H9 (cell line): Measurements from ENCODE around the gene FCF1. TPM values are rescaled to one million over a fixed set of nuclear protein-coding genes. Genes with fewer than 3 reads are reported as not detected.

Experiments used
- DNase-seq: peaks from one replicate; pipeline ENCODE4 v3.0.0-alpha.2; 2017
- H2AFZ ChIP-seq: one replicate; pipeline ENCODE4 v1.6.1; 2013; ENCODE audit warnings: mild to moderate bottlenecking, low read length, control low read depth, moderate library complexity
- H2AK5ac ChIP-seq: 2 replicates; pipeline ENCODE4 v1.6.1; 2013; ENCODE audit warnings: low read length, control low read depth, mixed read lengths; ENCODE audit not compliant: insufficient read length
- H2BK120ac ChIP-seq: one replicate; pipeline ENCODE4 v1.6.1; 2013; ENCODE audit warnings: low read depth, mild to moderate bottlenecking, low read length, control low read depth, inconsistent platforms; ENCODE audit not compliant: poor library complexity, severe bottlenecking
- H2BK12ac ChIP-seq: 2 replicates; pipeline ENCODE4 v1.6.1; 2013; ENCODE audit warnings: low read length, control low read depth, mixed read lengths, low read depth; ENCODE audit not compliant: insufficient read length
- H2BK15ac ChIP-seq: 2 replicates; pipeline ENCODE4 v1.6.1; 2013; ENCODE audit warnings: low read depth, low read length, control low read depth
- H2BK20ac ChIP-seq: one replicate; pipeline ENCODE4 v1.6.1; 2013; ENCODE audit warnings: low read depth, mild to moderate bottlenecking, low read length, control low read depth, inconsistent platforms; ENCODE audit not compliant: poor library complexity, severe bottlenecking
- H2BK5ac ChIP-seq: 2 replicates; pipeline ENCODE4 v1.6.1; 2013; ENCODE audit warnings: low read length, control low read depth, mixed read lengths; ENCODE audit not compliant: insufficient read length
- H3K14ac ChIP-seq: 2 replicates; pipeline ENCODE4 v1.6.1; 2013; ENCODE audit warnings: low read length, control low read depth; ENCODE audit not compliant: insufficient read depth
- H3K18ac ChIP-seq: 2 replicates; pipeline ENCODE4 v1.6.1; 2013; ENCODE audit warnings: low read depth, mild to moderate bottlenecking, mixed read lengths, low read length, control low read depth; ENCODE audit not compliant: insufficient read length
- H3K23ac ChIP-seq: 2 replicates; pipeline ENCODE4 v1.6.1; 2013; ENCODE audit warnings: low read length, control low read depth, mixed read lengths, low read depth; ENCODE audit not compliant: insufficient read length
- H3K23me2 ChIP-seq: 2 replicates; pipeline ENCODE4 v1.6.1; 2013; ENCODE audit warnings: low read depth, mild to moderate bottlenecking, mixed read lengths, low read length, control low read depth; ENCODE audit not compliant: insufficient read length, poor library complexity, severe bottlenecking
- H3K27ac ChIP-seq: 2 replicates; pipeline ENCODE4 v1.5.1; 2013; ENCODE audit warnings: low read length, control low read depth, mixed read lengths, low read depth; ENCODE audit not compliant: insufficient read length
- H3K27me3 ChIP-seq: 2 replicates; pipeline ENCODE4 v1.6.1; 2013; ENCODE audit warnings: low read length, control low read depth, inconsistent platforms; ENCODE audit not compliant: insufficient read depth
- H3K4ac ChIP-seq: 2 replicates; pipeline ENCODE4 v1.6.1; 2013; ENCODE audit warnings: low read depth, mild to moderate bottlenecking, control low read depth, inconsistent platforms, low read length, moderate library complexity
- H3K4me1 ChIP-seq: 2 replicates; pipeline ENCODE4 v1.6.1; 2013; ENCODE audit warnings: low read length, control low read depth, inconsistent platforms; ENCODE audit not compliant: insufficient read depth
- H3K4me2 ChIP-seq: 2 replicates; pipeline ENCODE4 v1.6.1; 2013; ENCODE audit warnings: low read length, control low read depth, mixed read lengths; ENCODE audit not compliant: insufficient read length, insufficient read depth
- H3K56ac ChIP-seq: 2 replicates; pipeline ENCODE4 v1.6.1; 2013; ENCODE audit warnings: low read depth, mild to moderate bottlenecking, mixed read lengths, low read length, control low read depth; ENCODE audit not compliant: insufficient read length
- H3K79me1 ChIP-seq: 2 replicates; pipeline ENCODE4 v1.6.1; 2013; ENCODE audit warnings: low read depth, mild to moderate bottlenecking, moderate library complexity, low read length, control low read depth, inconsistent platforms; ENCODE audit not compliant: insufficient read depth, poor library complexity, severe bottlenecking
- H3K79me2 ChIP-seq: 2 replicates; pipeline ENCODE4 v1.6.1; 2013; ENCODE audit warnings: low read length, control low read depth, inconsistent platforms; ENCODE audit not compliant: insufficient read depth
- H3K9ac ChIP-seq: 2 replicates; pipeline ENCODE4 v1.6.1; 2013; ENCODE audit warnings: low read length, control low read depth, mixed read lengths; ENCODE audit not compliant: insufficient read length; ENCODE audit errors: extremely low read depth
- H3K9me3 ChIP-seq: one replicate; pipeline ENCODE4 v1.6.1; 2013; ENCODE audit warnings: low read depth, low read length, inconsistent platforms; ENCODE audit not compliant: control insufficient read depth
- H3T11ph ChIP-seq: one replicate; pipeline ENCODE4 v1.6.1; 2013; ENCODE audit warnings: mild to moderate bottlenecking, low read length, control low read depth, inconsistent platforms
- H4K20me1 ChIP-seq: one replicate; pipeline ENCODE4 v1.6.1; 2013; ENCODE audit not compliant: control insufficient read depth, insufficient read length, insufficient read depth
- H4K5ac ChIP-seq: 2 replicates; pipeline ENCODE4 v1.6.1; 2013; ENCODE audit warnings: low read depth, mild to moderate bottlenecking, mixed read lengths, low read length, control low read depth; ENCODE audit not compliant: insufficient read length
- H4K8ac ChIP-seq: replicated peaks from 2 replicates; pipeline ENCODE4 v1.6.1; 2013; ENCODE audit warnings: low read length, control low read depth, mixed read lengths, low read depth; ENCODE audit not compliant: insufficient read length
- H4K91ac ChIP-seq: 2 replicates; pipeline ENCODE4 v1.6.1; 2013; ENCODE audit warnings: low read depth, mild to moderate bottlenecking, moderate library complexity, mixed read lengths, low read length, control low read depth; ENCODE audit not compliant: insufficient read length
- H3K27ac Mint-ChIP-seq, 3 experiments: 2 replicates in 2 of 3; 3 replicates in 1 of 3; pipeline ENCODE4 v1.8.0; 2020 to 2021; ENCODE audit warnings: mixed read lengths in 3 of 3, mild to moderate bottlenecking in 1 of 3, moderate library complexity in 1 of 3
- H3K27me3 Mint-ChIP-seq: 2 replicates; pipeline ENCODE4 v1.8.0; 2021; ENCODE audit warnings: low read depth, mild to moderate bottlenecking, moderate library complexity, mixed read lengths
- H3K36me3 Mint-ChIP-seq, 3 experiments: 2 replicates in 2 of 3; 3 replicates in 1 of 3; pipeline ENCODE4 v1.8.0; 2020 to 2021; ENCODE audit warnings: low read depth in 3 of 3, mixed read lengths in 3 of 3; ENCODE audit not compliant: insufficient read depth in 1 of 3
- H3K4me1 Mint-ChIP-seq, 2 experiments: 2 replicates each; pipeline ENCODE4 v1.8.0; 2020; ENCODE audit warnings: mixed read lengths in 2 of 2
- H3K4me3 Mint-ChIP-seq, 2 experiments: 2 replicates in 1 of 2; 3 replicates in 1 of 2; pipeline ENCODE4 v1.8.0; 2020 to 2021; ENCODE audit warnings: mild to moderate bottlenecking in 2 of 2, mixed read lengths in 2 of 2, moderate library complexity in 1 of 2
- H3K9me3 Mint-ChIP-seq, 2 experiments: 2 replicates in 1 of 2; 3 replicates in 1 of 2; pipeline ENCODE4 v1.8.0; 2020; ENCODE audit warnings: mild to moderate bottlenecking in 2 of 2, mixed read lengths in 2 of 2, moderate library complexity in 1 of 2
- CTCF ChIP-seq: fragments of 200-600 bp; sonication (generic); conservative IDR thresholded peaks from 3 replicates; pipeline ENCODE4 v1.8.0; 2021; ENCODE audit warnings: antibody characterized with exemption, mild to moderate bottlenecking
- WGBS: extraction: QIAGEN DNeasy Blood & Tissue Kit; methylation state at CpG from one replicate; pipeline ENCODE4 v1.1.7; 2013; ENCODE audit warnings: missing lambda C conversion rate, low lambda C conversion rate, mixed read lengths; ENCODE audit not compliant: insufficient read length; ENCODE audit errors: extremely low coverage; 5-methylcytosine and 5-hydroxymethylcytosine counted together
- total RNA-seq: library from RNA; stranded (reverse); gene quantifications from 2 replicates; pipeline ENCODE4 v1.2.1, GENCODE V29; 2021

The FCF1 gene
- total RNA-seq, 1 experiment from 2014 or later, result 87.7 TPM

- no peak overlapping the region for H3K23ac ChIP-seq
- no peak overlapping the region for H3K56ac ChIP-seq
- H3K9ac ChIP-seq, result no peak overlapping the region
- no peak overlapping the region for H2BK12ac ChIP-seq
- no peak overlapping the region for H4K91ac ChIP-seq
- H4K20me1 ChIP-seq, result no peaks in the 10 kb centered on the region
- Mint-ChIP-seq H3K36me3 (peaks cover 29 to 37% (median 35%) of the 10 kb centered on the region in 3 experiments), H3K27me3 (no peaks in the 10 kb centered on the region), H3K4me1 (no peaks in the 10 kb centered on the region), H3K27ac (no peak overlapping the region), H3K4me3 (no peak overlapping the region), H3K9me3 (peaks cover 16 to 31% of the 10 kb centered on the region in 2 experiments)
- H3T11ph ChIP-seq, result no peak overlapping the region
- H2BK15ac ChIP-seq, result no peak overlapping the region
- H3K79me2 ChIP-seq, result peaks cover 7% of the 10 kb centered on the region; the same call in 1 of the 2 replicates
- DNase-seq, result no peak
- H3K4me1 ChIP-seq, result no peaks in the 10 kb centered on the region
- no peaks in the 10 kb centered on the region for H3K27me3 ChIP-seq
- no peak for TF ChIP-seq CTCF
- H2AFZ ChIP-seq, result no peak overlapping the region
- no peak overlapping the region for H3K4me2 ChIP-seq
- no peaks in the 10 kb centered on the region for H3K79me1 ChIP-seq
- no peak overlapping the region for H3K4ac ChIP-seq
- H2BK120ac ChIP-seq, result no peak overlapping the region
- no peak overlapping the region for H2BK5ac ChIP-seq
- no CpG with 5 or more reads among the region's 3 CpGs for WGBS
- H4K8ac ChIP-seq, result no peak overlapping the region
- H3K14ac ChIP-seq, result no peak overlapping the region
- no peaks in the 10 kb centered on the region for H3K9me3 ChIP-seq
- H2AK5ac ChIP-seq, result no peak overlapping the region
- H3K18ac ChIP-seq, result no peak overlapping the region
- no peak overlapping the region for H4K5ac ChIP-seq
- H3K23me2 ChIP-seq, result no peaks in the 10 kb centered on the region
- H2BK20ac ChIP-seq, result no peak overlapping the region
- no peak overlapping the region for H3K27ac ChIP-seq
These were observed 9.9 kb upstream of the FCF1 start for GRCh38 chr14:74703043-74703442.
